ENCODE measurements around the gene ZNF774. TPM values are rescaled to one million over a fixed set of nuclear protein-coding genes. Genes with fewer than 3 reads are reported as not detected.

The ZNF774 gene
- polyA plus RNA-seq, 1 donor (not counting 4 experiments of a cell fraction or from before 2014, with no cell fraction given), result 2.3 TPM

GRCh38 chr15:90387534-90388461, 35.7 kb downstream of the ZNF774 start, which contains the start of gene IQGAP1:
IQGAP1 (plus strand) TSS chr15:90388242; CDS start chr15:90388342, 100 bp downstream.
- Histone ChIP-seq H3K4me3 (ENCODE audit: control insufficient read depth in 2 of 3, extremely low read depth in 1 of 3, insufficient read depth in 2 of 3, low read depth in 1 of 3, low read length in 3 of 3) (peak within 1 kb of the TSS; percentile 82 to 94 (median 90)), H2AFZ (ENCODE audit: control insufficient read depth, low read length) (peak within 1 kb of the TSS; percentile 99), H3K9ac (ENCODE audit: control insufficient read depth, extremely low read depth, insufficient read depth, low read length) (peak within 1 kb of the TSS; percentile 96), H3K79me2 (ENCODE audit: control insufficient read depth, insufficient read depth, low read length) (peaks cover 46% of the 10 kb centered on the region), H3K4me1 (ENCODE audit: control insufficient read depth, extremely low read depth, insufficient read depth, low read length) (peaks cover 28% of the 10 kb centered on the region), H3K27ac (ENCODE audit: control insufficient read depth, insufficient read depth, low read length) (peak within 1 kb of the TSS; percentile 94), H3K4me2 (ENCODE audit: control insufficient read depth, extremely low read depth, insufficient read depth, low read depth, low read length) (peak within 1 kb of the TSS; percentile 98), H3K9me3 (ENCODE audit: control insufficient read depth, low read depth, low read length) (no peaks in the 10 kb centered on the region), H4K20me1 (ENCODE audit: control insufficient read depth, extremely low read depth, insufficient read depth, low read length) (peaks cover 2% of the 10 kb centered on the region), H3K27me3 (ENCODE audit: control insufficient read depth, extremely low read depth, insufficient read depth, low read length) (no peaks in the 10 kb centered on the region), H3K9me1 (ENCODE audit: control insufficient read depth, extremely low read depth, insufficient read depth, low read length) (no peaks in the 10 kb centered on the region), H3K36me3 (ENCODE audit: control insufficient read depth in 2 of 2, extremely low read depth in 1 of 2, insufficient read depth in 2 of 2, low read length in 2 of 2) (peaks cover 6 to 7% of the 10 kb centered on the region in 2 experiments)
- peak; percentile 20 for FAIRE-seq
- TF ChIP-seq EZH2 (IDR thresholded peaks at IDR 0.05; ENCODE audit: low read length) (no peak), CTCF (optimal IDR thresholded peaks at IDR 0.05 in 1 of 3, IDR thresholded peaks at IDR 0.05 in 1 of 3, conservative IDR thresholded peaks at IDR 0.05 in 1 of 3; ENCODE audit: extremely low read depth in 1 of 3, insufficient read depth in 2 of 3, low read length in 3 of 3) (no peak)
- dilution Hi-C loops (cut with MboI; ENCODE audit: extremely low pct_ligation_motif_present, low sequenced_read_pairs), result no loop called here
- peak; percentile 84 for DNase-seq (ENCODE audit: low read depth, low spot score)

- DNase-seq (ENCODE audit: low read depth, low spot score), result no peak
- dilution Hi-C loops (cut with MboI; ENCODE audit: extremely low pct_ligation_motif_present, low sequenced_read_pairs), result no loop called here
- peak overlapping the region; percentile 53 for H2AFZ ChIP-seq (ENCODE audit: control insufficient read depth, low read length)
Observed at GRCh38 chr15:90388462-90389380, 36.6 kb downstream of the ZNF774 start.

More at GRCh38 chr15:90388462-90389380, 36.6 kb downstream of the ZNF774 start:
- Histone ChIP-seq H3K27me3 (ENCODE audit: control insufficient read depth, extremely low read depth, insufficient read depth, low read length) (no peaks in the 10 kb centered on the region), H3K9me1 (ENCODE audit: control insufficient read depth, extremely low read depth, insufficient read depth, low read length) (no peaks in the 10 kb centered on the region), H3K9ac (ENCODE audit: control insufficient read depth, extremely low read depth, insufficient read depth, low read length) (peak overlapping the region; percentile 96), H4K20me1 (ENCODE audit: control insufficient read depth, extremely low read depth, insufficient read depth, low read length) (peaks cover 2% of the 10 kb centered on the region), H3K79me2 (ENCODE audit: control insufficient read depth, insufficient read depth, low read length) (peaks cover 55% of the 10 kb centered on the region), H3K4me3 (ENCODE audit: control insufficient read depth in 2 of 3, extremely low read depth in 1 of 3, insufficient read depth in 2 of 3, low read depth in 1 of 3, low read length in 3 of 3) (peak overlapping the region; percentile 75 to 94 (median 90)), H3K4me1 (ENCODE audit: control insufficient read depth, extremely low read depth, insufficient read depth, low read length) (peaks cover 28% of the 10 kb centered on the region), H3K4me2 (ENCODE audit: control insufficient read depth, extremely low read depth, insufficient read depth, low read depth, low read length) (peak overlapping the region; percentile 84), H3K9me3 (ENCODE audit: control insufficient read depth, low read depth, low read length) (no peaks in the 10 kb centered on the region), H3K27ac (ENCODE audit: control insufficient read depth, insufficient read depth, low read length) (peak overlapping the region; percentile 94), H3K36me3 (ENCODE audit: control insufficient read depth in 2 of 2, extremely low read depth in 1 of 2, insufficient read depth in 2 of 2, low read length in 2 of 2) (peaks cover 6 to 7% of the 10 kb centered on the region in 2 experiments)
- no peak for FAIRE-seq
- TF ChIP-seq CTCF (optimal IDR thresholded peaks at IDR 0.05 in 1 of 3, IDR thresholded peaks at IDR 0.05 in 1 of 3, conservative IDR thresholded peaks at IDR 0.05 in 1 of 3; ENCODE audit: extremely low read depth in 1 of 3, insufficient read depth in 2 of 3, low read length in 3 of 3), result no peak
- no peak for TF ChIP-seq EZH2 (IDR thresholded peaks at IDR 0.05; ENCODE audit: low read length)
